OCI-LY3 (cell line): ENCODE measurements around the gene KDM1A.

ENCODE experiments used
- CTCF ChIP-seq: fragments of 200-600, 300-600 bp; sonication (generic); IDR thresholded peaks from 2 replicates; pipeline ENCODE4 v1.5.1; 2014; ENCODE audit warnings: antibody characterized with exemption, low read length, low read depth
- EZH2phosphoT487 ChIP-seq: fragments of 200-600 bp; shearing (Covaris generic); IDR thresholded peaks from 2 replicates; pipeline ENCODE4 v1.6.1; 2018; ENCODE audit warnings: antibody characterized with exemption, mixed run types, low read depth

DNA sequence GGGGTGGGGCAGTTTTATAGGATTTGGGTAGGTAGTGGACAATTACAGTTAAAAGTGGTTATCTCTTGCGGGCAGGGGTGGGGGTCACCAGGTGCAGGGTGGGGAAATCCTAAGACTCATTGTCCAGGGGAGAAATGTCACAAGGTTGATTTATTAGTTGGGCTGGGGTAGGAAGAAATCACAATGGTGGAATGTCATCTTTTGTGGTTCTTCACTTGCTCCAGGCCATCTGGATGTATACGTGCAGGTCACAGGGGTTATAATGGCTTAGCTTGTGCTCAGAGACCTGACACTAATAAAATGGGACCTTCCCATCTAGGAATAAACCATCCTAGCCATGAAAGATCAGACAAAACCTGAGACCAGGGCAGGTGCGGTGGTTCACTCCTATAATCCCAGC is 15.2 kb upstream of the KDM1A start:
- TF ChIP-seq CTCF: no peak
- TF ChIP-seq EZH2phosphoT487: no peak
